GM08714 (cell line): Measurements from ENCODE around the gene KRTAP21-1.

ENCODE experiments used
- H3K4me3 ChIP-seq: fragments of 200-500 bp; sonication (Bioruptor generic); 2 replicates; pipeline ENCODE4 v1.5.1; 2014; ENCODE audit warnings: mild to moderate bottlenecking, low read length, inconsistent platforms
- ZNF274 ChIP-seq: IDR thresholded peaks from 2 replicates; pipeline ENCODE4 v1.6.1; 2012; ENCODE audit warnings: mild to moderate bottlenecking, low read depth, low read length

The KRTAP21-1 gene

DNA sequence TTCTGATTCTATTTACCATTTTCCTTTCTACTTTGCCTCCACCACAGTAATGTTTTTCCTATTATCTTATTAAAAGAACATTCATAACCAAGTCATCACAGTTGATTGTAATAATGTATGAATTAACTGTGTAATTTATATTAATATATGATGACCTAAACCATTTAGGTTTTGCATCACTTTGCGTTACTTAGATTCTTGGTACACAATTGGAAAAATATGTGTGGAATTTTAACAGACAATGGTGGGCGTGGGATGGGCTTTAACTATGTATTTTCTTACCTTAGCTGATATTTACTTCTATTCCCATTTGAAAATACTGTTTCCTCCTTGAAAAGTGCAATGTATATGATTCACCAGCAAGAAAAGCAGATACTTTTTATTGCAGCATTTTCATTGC, 40.3 kb downstream of the KRTAP21-1 start:
- TF ChIP-seq ZNF274: no peak

DNA sequence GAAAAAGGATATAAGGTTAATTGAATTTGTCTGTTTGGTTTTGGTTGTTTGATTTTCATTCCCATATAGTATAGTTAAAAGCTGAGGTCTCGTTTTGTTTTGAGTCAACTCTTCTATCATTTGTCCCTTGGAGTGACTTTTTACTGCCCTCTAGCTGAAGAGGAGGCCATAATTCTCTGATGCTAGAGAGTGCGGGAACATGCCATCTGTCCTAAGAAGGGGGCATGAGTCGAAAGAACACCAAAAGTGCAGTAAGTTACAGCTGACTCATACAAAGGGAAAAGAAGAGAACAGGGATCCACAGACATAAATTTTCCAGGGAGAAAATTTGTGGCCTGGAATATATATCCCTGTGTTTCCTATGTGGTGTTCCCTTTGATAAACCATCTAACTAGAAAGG, 40.8 kb downstream of the KRTAP21-1 start:
- H3K4me3 ChIP-seq: no peak overlapping the region
- no peak for TF ChIP-seq ZNF274

More for the DNA sequence above, 40.3 kb downstream of the KRTAP21-1 start:
- no peak overlapping the region for H3K4me3 ChIP-seq

DNA sequence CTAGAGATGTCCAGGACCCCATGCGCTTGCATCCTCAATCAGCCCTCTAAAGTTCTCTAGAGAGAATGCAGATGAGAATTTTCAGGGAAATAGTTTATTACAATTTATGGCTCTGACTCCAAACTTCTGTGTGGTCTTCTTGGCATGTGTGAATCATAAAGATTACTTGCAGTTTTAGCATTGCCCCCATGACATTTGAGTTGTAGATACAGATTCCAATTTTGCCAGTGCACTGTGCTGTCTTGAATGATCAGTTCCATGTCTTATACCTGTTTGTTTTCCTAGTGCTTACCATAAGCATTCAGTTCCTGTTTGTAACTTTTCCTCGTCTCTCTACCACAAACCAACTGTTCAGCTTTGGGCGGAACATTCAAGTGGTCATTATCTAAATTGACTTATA, 41.5 kb downstream of the KRTAP21-1 start:
- H3K4me3 ChIP-seq: no peak overlapping the region
- no peak for TF ChIP-seq ZNF274

DNA sequence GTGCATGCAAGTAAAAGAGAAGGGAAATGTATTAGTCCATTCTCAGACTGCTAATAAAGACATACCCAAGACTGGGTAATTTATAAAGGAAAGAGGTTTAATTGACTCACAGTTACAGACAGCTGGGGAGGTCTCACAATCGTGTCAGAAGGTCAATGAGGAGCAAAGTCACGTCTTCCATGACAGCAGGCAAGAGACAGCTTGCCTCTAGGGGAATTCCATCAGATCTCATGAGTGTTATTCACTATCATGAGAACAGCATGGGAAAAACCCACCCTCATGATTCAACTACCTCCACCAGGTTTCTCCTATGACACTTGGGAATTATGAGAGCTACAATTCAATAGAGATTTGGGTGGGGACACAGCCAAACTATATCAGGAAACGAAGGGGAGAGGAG, 44.7 kb downstream of the KRTAP21-1 start:
- TF ChIP-seq ZNF274: no peak
- H3K4me3 ChIP-seq: no peak overlapping the region

DNA sequence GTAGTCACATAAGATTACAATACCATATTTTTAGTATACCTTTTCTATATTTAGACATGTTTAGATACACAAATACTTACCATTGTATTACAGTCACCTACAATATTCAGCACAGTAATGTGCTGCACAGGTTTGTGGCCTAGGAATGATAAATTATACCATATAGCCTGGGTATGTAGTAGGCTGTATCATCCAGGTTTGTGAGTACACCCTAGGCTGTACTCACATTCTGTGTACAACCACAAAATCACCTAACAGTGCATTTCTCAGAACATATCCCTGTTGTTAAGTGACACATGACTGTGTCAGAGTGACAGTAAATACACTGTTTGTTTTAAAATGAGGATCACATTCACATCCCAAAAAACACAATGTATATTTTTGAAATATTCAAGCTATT, 47.8 kb downstream of the KRTAP21-1 start:
- no peak overlapping the region for H3K4me3 ChIP-seq
- TF ChIP-seq ZNF274: no peak
